Transverse colon (tissue), 4 donors: ENCODE measurements around the gene NQO2. TPM values are rescaled to one million over a fixed set of nuclear protein-coding genes. Genes with fewer than 3 reads are reported as not detected.
A peak's percentile ranks its signal among the peaks of the same experiment; 100 is the strongest.

Experiments
- DNase-seq: peaks from one replicate; pipeline ENCODE4 v3.0.0-alpha.2; 2019
- H3K27ac ChIP-seq, 4 donors: fragments of 200-600 bp; sonication (generic); 2 replicates each; pipeline ENCODE4 v1.5.1; 2016 to 2018; ENCODE audit warnings: inconsistent platforms in 4 of 4
- H3K27me3 ChIP-seq: fragments of 200-600 bp; sonication (generic); 2 replicates; pipeline ENCODE4 v1.5.1; 2017; ENCODE audit warnings: inconsistent platforms
- H3K36me3 ChIP-seq, 4 donors: fragments of 200-600 bp; sonication (generic); 2 replicates each; pipeline ENCODE4 v1.5.1; 2017 to 2019; ENCODE audit warnings: inconsistent platforms in 4 of 4
- H3K4me1 ChIP-seq, 4 donors: fragments of 200-600 bp; sonication (generic); 2 replicates each; pipeline ENCODE4 v1.5.1; 2017 to 2020; ENCODE audit warnings: inconsistent platforms in 4 of 4
- H3K4me3 ChIP-seq, 4 donors: fragments of 200-600 bp; sonication (generic); 1 replicate in 1 of 4; 2 replicates in 3 of 4; pipeline versions ENCODE4 v1.5.1 to v1.6.1; 2017 to 2019; ENCODE audit warnings: inconsistent platforms in 4 of 4
- H3K9me3 ChIP-seq, 2 donors: fragments of 200-600 bp; sonication (generic); 2 replicates each; pipeline ENCODE4 v1.5.1; 2017 to 2019; ENCODE audit warnings: inconsistent platforms in 2 of 2
- CTCF ChIP-seq, 5 experiments: fragments of 200-600 bp in 3 of 5; fragments of 450-650 bp in 2 of 5; sonication (generic) in 3 of 5; IDR thresholded peaks; 1 replicate in 2 of 5; 2 replicates in 3 of 5; pipeline ENCODE4 v1.5.1; 2016 to 2017; ENCODE audit warnings: antibody characterized with exemption in 5 of 5, inconsistent platforms in 3 of 5, mild to moderate bottlenecking in 2 of 5, moderate library complexity in 1 of 5
- EP300 ChIP-seq: sonication (generic); formaldehyde crosslinking; IDR thresholded peaks from one replicate; pipeline ENCODE4 v1.6.1; 2017; ENCODE audit warnings: antibody characterized with exemption, low read depth
- POLR2A ChIP-seq: fragments of 450-650 bp; IDR thresholded peaks from one replicate; pipeline ENCODE4 v1.6.1; 2016; ENCODE audit warnings: antibody characterized with exemption, mild to moderate bottlenecking, moderate library complexity
- POLR2AphosphoS5 ChIP-seq, 3 donors: sonication (generic); formaldehyde crosslinking; IDR thresholded peaks; one replicate each; pipeline ENCODE4 v1.6.1; 2016; ENCODE audit warnings: antibody characterized with exemption in 3 of 3
- WGBS, 2 donors: methylation state at CpG; one replicate each; pipeline ENCODE4 v1.1.5; 2018; ENCODE audit warnings: low coverage in 1 of 2; 5-methylcytosine and 5-hydroxymethylcytosine counted together
- in situ Hi-C, 4 donors: fragments of 200-750 bp; cut with MboI; loops; one replicate each; pipeline versions ENCODE4 v1.15.0 to v1.15.1; 2017; ENCODE audit warnings: low sequenced_read_pairs in 3 of 4, low pct_ligation_motif_present in 1 of 4, low pct_unique_long_range_greater_than_20kb in 1 of 4
- intact Hi-C: fragments of 100-400 bp; cut with DNase I; formaldehyde crosslinking; loops from one replicate; pipeline ENCODE4 v1.15.1; 2023; ENCODE audit warnings: low total_unique reads
- total RNA-seq, 4 donors: library from RNA; depleted of rRNA; stranded (reverse); fragments of >200 nt; gene quantifications; one replicate each; pipeline ENCODE4 v1.1.0, GENCODE V29; 2016

Gene NQO2
- total RNA-seq, 4 donors from 2014 or later: 1.00 to 9.7 (median 7.2) TPM

GRCh38 chr6:3031857-3032640, 32.4 kb downstream of the NQO2 start:
- in situ Hi-C loops (no loop called here), intact Hi-C loops (no loop called here)
- Histone ChIP-seq H3K4me1 (peaks cover 0 to 6% (median 0%) of the 10 kb centered on the region in 4 donors), H3K36me3 (no peaks in the 10 kb centered on the region), H3K27ac (no peak overlapping the region), H3K9me3 (no peaks in the 10 kb centered on the region), H3K27me3 (peaks cover 4% of the 10 kb centered on the region), H3K4me3 (no peak overlapping the region)
- TF ChIP-seq CTCF (IDR thresholded peaks at IDR 0.05) (no peak), POLR2A (no peak), EP300 (no peak), POLR2AphosphoS5 (IDR thresholded peaks at IDR 0.05) (no peak)
- 66 to 67% methylated on average over 9 to 15 of the region's 15 CpGs for WGBS, 2 donors
- no peak for DNase-seq

GRCh38 chr6:3032986-3033385, 33.3 kb downstream of the NQO2 start:
- 62 to 68% methylated on average over 2 to 3 of the region's 3 CpGs for WGBS, 2 donors
- in situ Hi-C loops: no loop called here

GRCh38 chr6:3033652-3034051, 34.0 kb downstream of the NQO2 start:
- H3K4me1 ChIP-seq: no peaks in the 10 kb centered on the region
- H3K9me3 ChIP-seq: no peaks in the 10 kb centered on the region
- DNase-seq: no peak
- in situ Hi-C loops (no loop called here), intact Hi-C loops (no loop called here)
- H3K36me3 ChIP-seq: no peaks in the 10 kb centered on the region
- no peak overlapping the region for H3K4me3 ChIP-seq
- H3K27ac ChIP-seq: no peak overlapping the region
- peaks cover 4% of the 10 kb centered on the region for H3K27me3 ChIP-seq
- 92 to 94% methylated on average over 2 to 5 of the region's 5 CpGs for WGBS, 2 donors
- TF ChIP-seq POLR2A (no peak), CTCF (IDR thresholded peaks at IDR 0.05) (no peak), POLR2AphosphoS5 (IDR thresholded peaks at IDR 0.05) (no peak), EP300 (no peak)

More at GRCh38 chr6:3032986-3033385, 33.3 kb downstream of the NQO2 start:
- Histone ChIP-seq H3K4me1 (no peaks in the 10 kb centered on the region), H3K27me3 (peaks cover 4% of the 10 kb centered on the region), H3K4me3 (no peak overlapping the region), H3K9me3 (no peaks in the 10 kb centered on the region), H3K36me3 (no peaks in the 10 kb centered on the region), H3K27ac (no peak overlapping the region)
- no peak for DNase-seq
- intact Hi-C loops: no loop called here
- TF ChIP-seq POLR2AphosphoS5 (IDR thresholded peaks at IDR 0.05): peak in 1 of 3 donors; percentile 22
- TF ChIP-seq CTCF (IDR thresholded peaks at IDR 0.05): no peak

- Histone ChIP-seq H3K27ac (no peak overlapping the region), H3K9me3 (no peaks in the 10 kb centered on the region), H3K4me1 (no peaks in the 10 kb centered on the region), H3K4me3 (no peak overlapping the region), H3K27me3 (peaks cover 4% of the 10 kb centered on the region), H3K36me3 (no peaks in the 10 kb centered on the region)
- in situ Hi-C loops: no loop called here
- WGBS, 2 donors: 83 to 89% methylated on average over 3 to 5 of the region's 5 CpGs
- DNase-seq: no peak
- TF ChIP-seq EP300 (no peak), POLR2AphosphoS5 (IDR thresholded peaks at IDR 0.05) (no peak), CTCF (IDR thresholded peaks at IDR 0.05) (no peak)
- intact Hi-C loops: no loop called here
Measured at GRCh38 chr6:3035397-3035796, 35.7 kb downstream of the NQO2 start.
